WI38 (cell line): ENCODE measurements around the gene ARPIN.

Experiments used
- H3K4me3 ChIP-seq: 2 replicates; pipeline ENCODE4 v1.5.1; 2011; ENCODE audit warnings: low read depth, mild to moderate bottlenecking, control low read depth, low read length
- CTCF ChIP-seq: IDR thresholded peaks from 2 replicates; pipeline ENCODE4 v1.5.1; 2012; ENCODE audit warnings: low read depth, mild to moderate bottlenecking, control low read depth, low read length

Gene ARPIN

GRCh38 chr15:89907289-89907688, 5.5 kb downstream of the ARPIN start:
- no peak overlapping the region for H3K4me3 ChIP-seq
- TF ChIP-seq CTCF = no peak

GRCh38 chr15:89905846-89906378, 6.8 kb downstream of the ARPIN start:
- TF ChIP-seq CTCF = no peak
- no peak overlapping the region for H3K4me3 ChIP-seq

DNA sequence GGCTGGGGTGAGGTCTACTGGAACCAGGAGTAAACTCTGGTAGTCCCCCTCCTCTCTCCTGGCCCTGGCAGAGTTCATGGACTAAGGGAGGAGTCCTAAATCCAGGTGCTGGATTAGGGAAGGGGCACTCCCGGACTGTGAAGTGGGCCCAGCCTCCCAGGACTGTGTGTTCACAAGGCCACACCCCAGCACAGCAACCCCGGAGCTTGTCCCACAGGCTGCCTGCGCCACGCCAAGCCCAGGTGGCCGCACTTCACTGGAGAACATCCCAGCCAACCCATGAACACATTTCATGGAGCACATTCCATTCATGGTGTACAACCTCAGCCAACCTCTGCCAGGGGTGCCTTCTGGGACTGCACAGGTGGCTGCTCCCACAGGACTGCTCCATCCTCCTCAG, 8.2 kb downstream of the ARPIN start:
- TF ChIP-seq CTCF = no peak

GRCh38 chr15:89903858-89904130, 9.0 kb downstream of the ARPIN start:
- no peak overlapping the region for H3K4me3 ChIP-seq
- TF ChIP-seq CTCF = no peak

More for the DNA sequence above, 8.2 kb downstream of the ARPIN start:
- H3K4me3 ChIP-seq = no peak overlapping the region

GRCh38 chr15:89903015-89903857, 9.5 kb downstream of the ARPIN start:
- TF ChIP-seq CTCF = no peak
- no peak overlapping the region for H3K4me3 ChIP-seq

- no peak overlapping the region for H3K4me3 ChIP-seq
- no peak for TF ChIP-seq CTCF
These were observed 11.9 kb downstream of the ARPIN start for GRCh38 chr15:89900849-89901248.

DNA sequence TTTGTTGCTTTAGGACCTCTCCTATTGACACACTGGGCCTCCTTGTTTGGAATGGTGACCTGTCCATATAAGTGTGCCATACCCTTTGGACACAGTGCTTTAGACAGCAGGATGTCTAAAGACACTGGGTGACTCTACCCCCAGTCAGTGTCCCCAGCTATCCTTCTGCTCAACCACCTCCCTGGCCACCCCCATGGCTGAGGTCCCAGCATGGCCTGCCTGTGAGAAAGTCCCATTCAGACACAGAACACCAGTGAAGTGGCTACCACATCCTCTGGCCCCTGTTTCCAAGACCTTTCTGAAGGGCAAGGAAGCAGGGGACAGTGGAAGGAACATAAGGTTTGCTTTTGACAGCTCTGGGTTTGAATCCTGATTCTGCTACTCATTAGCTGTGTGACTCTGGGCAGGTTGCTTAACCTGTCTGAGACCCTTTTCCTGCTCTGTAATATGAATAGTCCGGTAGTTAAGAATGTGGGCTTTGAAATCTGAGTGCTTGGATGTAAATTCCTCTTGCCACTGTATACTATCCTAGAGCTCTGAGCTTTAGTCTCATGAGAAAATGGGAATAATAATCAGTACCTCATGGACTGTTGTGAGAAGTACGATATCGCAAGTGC, 12.7 kb downstream of the ARPIN start:
- H3K4me3 ChIP-seq = no peak overlapping the region
- no peak for TF ChIP-seq CTCF
